Measurements from ENCODE around the gene UHRF1. TPM values are rescaled to one million over a fixed set of nuclear protein-coding genes. Genes with fewer than 3 reads are reported as not detected.

UHRF1 gene
- polyA plus RNA-seq, 1 of the 3 experiments (the other 2 are of a cell fraction) = 43.4 TPM

DNA sequence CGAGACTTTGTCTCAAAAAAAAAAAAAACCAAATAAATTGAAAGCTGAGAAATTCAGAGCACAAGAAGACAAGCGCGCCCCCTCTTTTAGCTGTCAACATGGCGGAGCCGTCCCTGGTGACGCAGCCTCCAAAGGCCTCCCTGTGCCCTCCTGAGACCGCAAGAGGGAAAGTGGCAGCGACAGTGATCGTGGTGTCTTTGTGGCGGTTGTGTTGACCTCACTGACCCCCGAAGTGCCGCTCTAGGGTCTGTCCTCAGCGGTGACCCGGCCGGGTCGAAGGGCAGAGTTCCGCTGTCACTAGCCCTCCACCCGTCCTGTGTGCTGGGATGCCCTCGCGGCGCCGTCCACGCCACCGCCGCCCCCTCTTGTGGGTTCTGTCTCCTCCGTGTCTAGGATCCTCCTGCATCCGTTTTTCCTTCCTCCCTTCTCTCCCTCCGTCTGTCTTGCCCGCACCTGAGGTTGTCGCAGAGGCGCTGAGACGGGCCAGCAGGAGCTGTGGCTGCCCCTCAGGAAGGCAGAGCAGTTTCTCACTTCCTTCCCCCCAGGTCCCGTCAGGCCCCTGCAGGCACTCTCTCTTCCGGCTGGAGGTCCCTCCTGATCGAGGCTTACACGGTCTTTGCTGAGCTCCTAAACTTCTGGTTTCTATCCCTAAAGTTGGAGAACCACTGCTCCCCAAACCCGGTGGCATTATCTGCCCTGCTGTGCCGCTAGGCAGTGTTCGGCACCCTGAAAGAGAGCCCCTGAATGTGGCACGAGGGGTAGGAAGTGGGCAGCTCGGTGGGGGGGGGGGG is 7.2 kb downstream of the UHRF1 start:
- peak overlapping the region in 1 of 2 experiments; percentile 66; a peak in 1 of 4 replicates for H3K27ac ChIP-seq (ENCODE audit: low read depth in 2 of 2, low read length in 1 of 2)

More for the DNA sequence above, 7.2 kb downstream of the UHRF1 start:
- Histone ChIP-seq H3K36me3 (replicated peaks in 1 of 2; ENCODE audit: control insufficient read depth in 1 of 2, insufficient read depth in 2 of 2, low read length in 1 of 2) (peaks cover 0 to 15% of the 10 kb centered on the region in 2 experiments), H4K20me1 (ENCODE audit: insufficient read depth) (peaks cover 52% of the 10 kb centered on the region; the same call in 1 of the 2 replicates), H3K9me3 (no peaks in the 10 kb centered on the region), H3K4me2 (no peak overlapping the region), H2AFZ (ENCODE audit: low read depth) (no peak overlapping the region), H3K79me2 (ENCODE audit: insufficient read depth) (peaks cover 95% of the 10 kb centered on the region), H3K4me1 (ENCODE audit: control insufficient read depth in 1 of 2, insufficient read depth in 2 of 2, low read depth in 1 of 2, low read length in 1 of 2) (peaks cover 14 to 29% of the 10 kb centered on the region in 2 experiments; a peak in 3 of 4 replicates), H3K4me3 (ENCODE audit: low read depth in 2 of 2, low read length in 1 of 2) (no peak overlapping the region), H3K9me2 (no peaks in the 10 kb centered on the region), H3K9ac (no peak overlapping the region), H3F3A (replicated peaks; ENCODE audit: insufficient read depth) (peaks cover 22% of the 10 kb centered on the region), H3K27me3 (ENCODE audit: insufficient read depth) (no peaks in the 10 kb centered on the region)
- WGBS (ENCODE audit: low lambda C conversion rate) = 94% methylated on average over 40 of the region's 41 CpGs
- no peak for TF ChIP-seq TAF1 (IDR thresholded peaks at IDR 0.05; ENCODE audit: borderline replicate concordance, low read depth, low read length)
- TF ChIP-seq RFX5 (IDR thresholded peaks at IDR 0.05; ENCODE audit: low read length) = no peak
- no peak for TF ChIP-seq EZH2phosphoT487 (IDR thresholded peaks at IDR 0.05; ENCODE audit: borderline replicate concordance, low read depth)
- TF ChIP-seq, protein P1, sequence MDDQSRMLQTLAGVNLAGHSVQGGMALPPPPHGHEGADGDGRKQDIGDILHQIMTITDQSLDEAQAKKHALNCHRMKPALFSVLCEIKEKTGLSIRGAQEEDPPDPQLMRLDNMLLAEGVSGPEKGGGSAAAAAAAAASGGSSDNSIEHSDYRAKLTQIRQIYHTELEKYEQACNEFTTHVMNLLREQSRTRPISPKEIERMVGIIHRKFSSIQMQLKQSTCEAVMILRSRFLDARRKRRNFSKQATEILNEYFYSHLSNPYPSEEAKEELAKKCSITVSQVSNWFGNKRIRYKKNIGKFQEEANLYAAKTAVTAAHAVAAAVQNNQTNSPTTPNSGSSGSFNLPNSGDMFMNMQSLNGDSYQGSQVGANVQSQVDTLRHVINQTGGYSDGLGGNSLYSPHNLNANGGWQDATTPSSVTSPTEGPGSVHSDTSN (IDR thresholded peaks at IDR 0.05) = no peak
- TF ChIP-seq YY1 (IDR thresholded peaks at IDR 0.05; ENCODE audit: low read depth) = no peak
- no peak for TF ChIP-seq RCOR1 (IDR thresholded peaks at IDR 0.05; ENCODE audit: low read length)
- no peak for TF ChIP-seq TEAD4 (IDR thresholded peaks at IDR 0.05; ENCODE audit: borderline replicate concordance, insufficient read depth)
- TF ChIP-seq POLR2AphosphoS5 (IDR thresholded peaks at IDR 0.05; ENCODE audit: low read depth, low read length) = no peak
- TF ChIP-seq JUND (IDR thresholded peaks at IDR 0.05) = no peak
- TF ChIP-seq, protein P2, sequence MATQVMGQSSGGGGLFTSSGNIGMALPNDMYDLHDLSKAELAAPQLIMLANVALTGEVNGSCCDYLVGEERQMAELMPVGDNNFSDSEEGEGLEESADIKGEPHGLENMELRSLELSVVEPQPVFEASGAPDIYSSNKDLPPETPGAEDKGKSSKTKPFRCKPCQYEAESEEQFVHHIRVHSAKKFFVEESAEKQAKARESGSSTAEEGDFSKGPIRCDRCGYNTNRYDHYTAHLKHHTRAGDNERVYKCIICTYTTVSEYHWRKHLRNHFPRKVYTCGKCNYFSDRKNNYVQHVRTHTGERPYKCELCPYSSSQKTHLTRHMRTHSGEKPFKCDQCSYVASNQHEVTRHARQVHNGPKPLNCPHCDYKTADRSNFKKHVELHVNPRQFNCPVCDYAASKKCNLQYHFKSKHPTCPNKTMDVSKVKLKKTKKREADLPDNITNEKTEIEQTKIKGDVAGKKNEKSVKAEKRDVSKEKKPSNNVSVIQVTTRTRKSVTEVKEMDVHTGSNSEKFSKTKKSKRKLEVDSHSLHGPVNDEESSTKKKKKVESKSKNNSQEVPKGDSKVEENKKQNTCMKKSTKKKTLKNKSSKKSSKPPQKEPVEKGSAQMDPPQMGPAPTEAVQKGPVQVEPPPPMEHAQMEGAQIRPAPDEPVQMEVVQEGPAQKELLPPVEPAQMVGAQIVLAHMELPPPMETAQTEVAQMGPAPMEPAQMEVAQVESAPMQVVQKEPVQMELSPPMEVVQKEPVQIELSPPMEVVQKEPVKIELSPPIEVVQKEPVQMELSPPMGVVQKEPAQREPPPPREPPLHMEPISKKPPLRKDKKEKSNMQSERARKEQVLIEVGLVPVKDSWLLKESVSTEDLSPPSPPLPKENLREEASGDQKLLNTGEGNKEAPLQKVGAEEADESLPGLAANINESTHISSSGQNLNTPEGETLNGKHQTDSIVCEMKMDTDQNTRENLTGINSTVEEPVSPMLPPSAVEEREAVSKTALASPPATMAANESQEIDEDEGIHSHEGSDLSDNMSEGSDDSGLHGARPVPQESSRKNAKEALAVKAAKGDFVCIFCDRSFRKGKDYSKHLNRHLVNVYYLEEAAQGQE (IDR thresholded peaks at IDR 0.05; ENCODE audit: low read depth, low read length) = no peak
- TF ChIP-seq, protein P3, sequence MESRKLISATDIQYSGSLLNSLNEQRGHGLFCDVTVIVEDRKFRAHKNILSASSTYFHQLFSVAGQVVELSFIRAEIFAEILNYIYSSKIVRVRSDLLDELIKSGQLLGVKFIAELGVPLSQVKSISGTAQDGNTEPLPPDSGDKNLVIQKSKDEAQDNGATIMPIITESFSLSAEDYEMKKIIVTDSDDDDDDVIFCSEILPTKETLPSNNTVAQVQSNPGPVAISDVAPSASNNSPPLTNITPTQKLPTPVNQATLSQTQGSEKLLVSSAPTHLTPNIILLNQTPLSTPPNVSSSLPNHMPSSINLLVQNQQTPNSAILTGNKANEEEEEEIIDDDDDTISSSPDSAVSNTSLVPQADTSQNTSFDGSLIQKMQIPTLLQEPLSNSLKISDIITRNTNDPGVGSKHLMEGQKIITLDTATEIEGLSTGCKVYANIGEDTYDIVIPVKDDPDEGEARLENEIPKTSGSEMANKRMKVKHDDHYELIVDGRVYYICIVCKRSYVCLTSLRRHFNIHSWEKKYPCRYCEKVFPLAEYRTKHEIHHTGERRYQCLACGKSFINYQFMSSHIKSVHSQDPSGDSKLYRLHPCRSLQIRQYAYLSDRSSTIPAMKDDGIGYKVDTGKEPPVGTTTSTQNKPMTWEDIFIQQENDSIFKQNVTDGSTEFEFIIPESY (IDR thresholded peaks at IDR 0.05; ENCODE audit: borderline replicate concordance, low read depth) = no peak
- no peak for TF ChIP-seq MEF2A (IDR thresholded peaks at IDR 0.05; ENCODE audit: borderline replicate concordance, low read depth)
- no peak for TF ChIP-seq CHD2 (IDR thresholded peaks at IDR 0.05; ENCODE audit: low read length, partially characterized antibody)
- no peak for TF ChIP-seq ELF1 (IDR thresholded peaks at IDR 0.05)
- TF ChIP-seq SMC3 (IDR thresholded peaks at IDR 0.05; ENCODE audit: low read depth, low read length) = no peak
- no peak for TF ChIP-seq MXI1 (IDR thresholded peaks at IDR 0.05; ENCODE audit: low read depth, low read length)
- DNase-seq = no peak
- ChIA-PET CTCF (interaction anchor here (1.0 to 1.1 kb wide), 3 partner anchors 43 to 115 kb away, joined by 3 to 4 read pairs (median 3); no protein-coding TSS in a partner anchor), POLR2A (no interaction called here)

All from SK-N-SH (cell line).